ENCODE results near the gene CSRP3.

CSRP3 gene

DNA sequence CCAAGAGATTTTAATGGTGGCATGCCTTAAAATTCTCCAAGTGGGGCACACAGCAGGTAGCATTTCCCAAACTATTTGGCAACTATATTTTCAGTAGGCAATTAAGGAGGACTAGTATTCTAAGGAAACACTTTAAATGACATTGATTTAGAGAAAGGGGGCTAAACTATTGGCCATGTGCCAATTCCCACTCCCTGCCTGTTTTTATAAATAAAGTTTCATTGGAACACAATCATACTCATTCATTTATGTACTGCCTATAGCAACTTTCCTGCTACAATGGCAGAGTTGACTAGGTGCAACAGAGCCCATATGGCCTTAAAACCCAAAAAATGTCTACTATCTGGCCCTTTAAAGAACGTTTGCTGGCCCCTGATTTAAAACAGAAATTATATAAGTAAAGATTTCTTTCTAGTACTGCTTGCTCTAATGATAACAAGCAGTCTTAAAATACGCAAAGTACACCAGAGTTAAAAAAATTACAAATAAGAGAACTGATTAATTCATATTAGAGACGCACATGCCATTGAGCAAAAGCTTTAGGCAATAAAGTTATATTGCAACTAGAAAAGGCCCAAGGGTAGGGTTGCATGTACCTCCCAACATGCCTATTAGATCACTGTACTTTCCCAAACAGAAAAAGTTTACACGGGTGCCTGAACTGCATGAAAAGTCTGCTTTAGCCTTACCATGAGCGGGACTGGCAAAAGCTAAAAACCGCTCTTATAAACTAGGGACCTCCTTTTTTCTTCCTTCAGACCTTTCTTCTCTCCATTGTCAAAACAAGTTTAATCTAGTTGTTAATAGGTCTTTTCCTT is 24.8 kb upstream of the CSRP3 start:
- TF ChIP-seq, protein P1, sequence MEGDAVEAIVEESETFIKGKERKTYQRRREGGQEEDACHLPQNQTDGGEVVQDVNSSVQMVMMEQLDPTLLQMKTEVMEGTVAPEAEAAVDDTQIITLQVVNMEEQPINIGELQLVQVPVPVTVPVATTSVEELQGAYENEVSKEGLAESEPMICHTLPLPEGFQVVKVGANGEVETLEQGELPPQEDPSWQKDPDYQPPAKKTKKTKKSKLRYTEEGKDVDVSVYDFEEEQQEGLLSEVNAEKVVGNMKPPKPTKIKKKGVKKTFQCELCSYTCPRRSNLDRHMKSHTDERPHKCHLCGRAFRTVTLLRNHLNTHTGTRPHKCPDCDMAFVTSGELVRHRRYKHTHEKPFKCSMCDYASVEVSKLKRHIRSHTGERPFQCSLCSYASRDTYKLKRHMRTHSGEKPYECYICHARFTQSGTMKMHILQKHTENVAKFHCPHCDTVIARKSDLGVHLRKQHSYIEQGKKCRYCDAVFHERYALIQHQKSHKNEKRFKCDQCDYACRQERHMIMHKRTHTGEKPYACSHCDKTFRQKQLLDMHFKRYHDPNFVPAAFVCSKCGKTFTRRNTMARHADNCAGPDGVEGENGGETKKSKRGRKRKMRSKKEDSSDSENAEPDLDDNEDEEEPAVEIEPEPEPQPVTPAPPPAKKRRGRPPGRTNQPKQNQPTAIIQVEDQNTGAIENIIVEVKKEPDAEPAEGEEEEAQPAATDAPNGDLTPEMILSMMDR (IDR thresholded peaks at IDR 0.05; ENCODE audit: low read depth, low read length), result no peak
- no peak for DNase-seq (ENCODE audit: low read depth in 2 of 2)

DNA sequence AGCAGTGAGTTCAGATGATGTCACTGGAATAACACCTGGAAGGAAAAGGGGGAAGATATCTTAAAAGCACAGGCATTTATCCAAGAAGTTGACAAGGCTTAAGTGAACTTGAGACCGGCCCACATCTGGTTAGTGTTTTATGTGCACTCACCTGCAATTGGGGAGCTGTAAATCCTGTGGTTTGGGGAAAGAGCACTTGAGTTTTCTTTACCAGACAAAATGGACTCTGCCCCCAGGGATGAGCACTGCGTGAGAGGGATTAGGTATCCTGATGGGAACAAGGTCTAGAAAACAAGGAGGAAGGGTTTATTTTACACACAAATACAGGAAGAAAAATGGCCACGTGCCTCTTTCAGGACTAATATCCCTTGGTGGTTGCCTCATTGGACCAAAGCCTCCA is 23.8 kb upstream of the CSRP3 start:
- TF ChIP-seq, protein P1 (IDR thresholded peaks at IDR 0.05; ENCODE audit: low read depth, low read length), result no peak
- H3K4me3 ChIP-seq (replicated peaks in 1 of 2; ENCODE audit: low read depth in 2 of 2, low read length in 2 of 2), result no peak overlapping the region
- DNase-seq (ENCODE audit: low read depth in 2 of 2), result no peak

More for the DNA sequence above, 24.8 kb upstream of the CSRP3 start:
- no peak overlapping the region for H3K4me3 ChIP-seq (replicated peaks in 1 of 2; ENCODE audit: low read depth in 2 of 2, low read length in 2 of 2)

DNA sequence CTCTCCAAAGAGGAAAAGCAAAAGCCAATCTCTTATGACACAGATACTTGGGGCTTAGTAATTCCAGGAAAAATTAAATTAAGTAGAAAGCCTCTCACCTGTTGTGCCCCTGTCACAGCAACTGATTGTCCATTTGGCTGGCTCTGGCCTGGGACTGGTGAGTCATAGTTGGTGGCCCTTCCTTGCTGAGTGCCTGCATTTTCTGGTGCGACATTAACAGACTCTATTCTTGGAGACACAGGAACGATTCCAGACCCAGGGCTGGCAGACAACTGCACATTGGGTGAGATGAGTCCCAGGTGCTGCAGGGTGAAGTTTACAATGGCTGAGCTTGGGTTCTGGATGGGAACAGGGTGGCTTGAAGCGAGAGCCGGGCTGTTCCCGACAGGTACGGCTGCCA is 23.3 kb upstream of the CSRP3 start:
- no peak for DNase-seq (ENCODE audit: low read depth in 2 of 2)
- H3K4me3 ChIP-seq (replicated peaks in 1 of 2; ENCODE audit: low read depth in 2 of 2, low read length in 2 of 2), result no peak overlapping the region
- TF ChIP-seq, protein P1 (IDR thresholded peaks at IDR 0.05; ENCODE audit: low read depth, low read length), result no peak

DNA sequence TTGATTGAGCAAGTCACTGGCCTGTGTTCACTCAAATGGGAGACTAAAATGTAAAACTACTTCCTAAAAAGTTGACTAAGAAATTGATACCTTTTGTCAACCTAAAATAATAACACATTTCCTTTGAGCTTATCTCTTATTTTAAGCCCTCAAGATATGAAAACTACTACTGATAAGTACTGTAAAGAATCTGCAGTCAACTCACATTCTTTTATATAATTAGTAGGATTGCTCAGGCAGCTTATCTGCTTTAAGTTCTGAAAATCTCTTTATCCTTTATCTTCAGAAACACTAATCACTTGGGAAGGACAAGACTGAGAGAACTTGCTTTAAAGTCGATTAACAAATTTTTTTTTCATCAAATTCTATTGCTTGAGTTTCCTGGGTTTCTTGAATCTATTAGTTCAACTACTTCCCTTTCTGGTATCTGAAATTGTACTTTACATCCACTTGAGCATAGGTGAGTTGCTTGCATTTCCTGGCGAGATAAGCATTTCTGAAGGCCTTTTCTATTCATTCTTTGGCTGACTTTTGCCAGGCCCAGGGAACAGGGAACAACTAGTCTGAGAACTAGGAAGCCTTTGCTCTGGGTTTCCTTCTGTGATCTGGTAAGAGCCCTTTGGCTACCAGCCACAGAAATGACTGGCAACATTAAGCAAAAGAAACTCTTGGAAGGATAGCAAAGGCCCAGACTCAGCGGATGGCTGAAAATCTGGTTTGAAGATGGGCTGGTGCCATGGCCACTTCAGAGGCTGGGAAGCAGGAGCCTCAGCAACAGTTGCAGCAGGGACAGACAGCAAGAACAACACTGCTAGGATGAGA is 19.3 kb upstream of the CSRP3 start:
- no peak overlapping the region for H3K4me3 ChIP-seq (replicated peaks in 1 of 2; ENCODE audit: low read depth in 2 of 2, low read length in 2 of 2)
- TF ChIP-seq, protein P1 (IDR thresholded peaks at IDR 0.05; ENCODE audit: low read depth, low read length), result no peak
- DNase-seq (ENCODE audit: low read depth in 2 of 2), result peak in 1 of 2 donors; percentile 82

DNA sequence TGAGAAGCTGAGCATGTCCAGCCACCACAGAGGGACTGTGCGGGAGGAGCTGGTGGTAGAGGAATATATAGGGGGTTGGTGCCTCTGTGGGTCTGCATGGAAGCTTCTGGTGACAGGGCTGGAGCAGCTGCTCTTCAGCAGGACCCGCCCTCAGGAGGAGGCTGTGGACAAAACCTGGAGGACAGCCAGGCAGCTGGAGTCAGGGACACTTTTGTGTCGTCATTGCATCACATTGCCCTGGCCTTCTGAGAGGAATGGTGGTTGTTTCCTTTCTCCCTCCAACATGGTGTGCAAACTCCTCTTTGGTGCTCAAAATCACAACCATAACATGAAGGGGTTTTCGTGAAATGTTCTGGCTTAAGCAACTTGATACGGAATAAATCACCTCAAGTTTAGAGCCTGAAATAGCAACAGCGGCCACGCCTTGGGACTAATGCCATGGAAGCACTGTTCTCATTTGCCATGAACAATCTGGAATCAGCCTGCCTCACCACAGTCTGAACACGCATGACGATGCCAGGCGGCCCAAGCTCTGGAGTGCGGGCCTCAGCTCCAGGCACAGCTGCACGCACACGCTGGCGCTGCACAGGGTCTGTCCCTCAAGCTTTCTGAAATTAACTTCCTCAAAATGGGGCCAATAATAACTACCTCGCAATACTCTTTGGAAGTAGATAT is 17.1 kb upstream of the CSRP3 start:
- H3K4me3 ChIP-seq (replicated peaks in 1 of 2; ENCODE audit: low read depth in 2 of 2, low read length in 2 of 2), result no peak overlapping the region
- peak in 1 of 2 donors; percentile 22 for DNase-seq (ENCODE audit: low read depth in 2 of 2)
- TF ChIP-seq, protein P1 (IDR thresholded peaks at IDR 0.05; ENCODE audit: low read depth, low read length), result no peak

DNA sequence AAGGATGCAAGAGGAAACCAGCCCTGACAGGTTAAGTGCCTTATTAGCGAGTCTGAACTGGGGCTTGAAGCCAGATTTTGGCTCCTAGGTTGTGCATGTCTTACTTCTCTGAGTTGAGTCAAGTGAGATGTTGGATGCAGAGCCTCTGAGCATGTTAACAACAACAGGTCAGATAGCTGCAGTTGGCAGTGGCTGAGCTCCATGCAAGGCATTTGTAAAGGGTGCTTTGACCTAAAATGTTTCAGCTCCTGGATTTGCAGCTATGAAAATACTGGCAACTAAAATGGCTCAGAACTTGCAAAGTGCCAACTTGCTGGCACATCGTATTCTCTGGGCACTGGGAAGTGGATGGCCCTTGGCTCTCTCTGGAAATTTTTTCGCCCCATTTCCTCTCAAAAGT is 16.4 kb upstream of the CSRP3 start:
- H3K4me3 ChIP-seq (replicated peaks in 1 of 2; ENCODE audit: low read depth in 2 of 2, low read length in 2 of 2), result no peak overlapping the region
- no peak for DNase-seq (ENCODE audit: low read depth in 2 of 2)
- TF ChIP-seq, protein P1 (IDR thresholded peaks at IDR 0.05; ENCODE audit: low read depth, low read length), result no peak

Data from cardiac fibroblast (primary cell).